ENCODE data around the gene STAC.

Gene STAC

DNA sequence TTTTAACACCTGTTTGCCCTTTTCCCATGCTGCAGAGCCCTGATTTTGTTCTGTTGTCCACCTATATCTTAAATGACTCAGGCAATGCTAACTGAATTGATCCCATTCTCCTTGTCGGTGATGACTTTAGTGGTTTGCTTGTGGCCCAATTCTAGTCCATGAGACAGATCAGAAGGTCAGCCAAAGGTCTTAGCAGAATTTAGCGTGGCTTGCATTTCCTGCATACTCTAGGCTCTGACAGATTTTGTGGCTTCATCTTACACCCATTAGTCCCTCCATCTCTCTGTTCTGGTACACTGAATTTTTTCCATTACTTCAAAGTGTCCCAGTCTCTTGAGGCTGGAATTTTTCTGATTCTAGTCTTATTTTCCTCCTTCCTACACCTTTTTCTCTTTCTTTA, 161.9 kb downstream of the STAC start:
- peak in 1 of 2 donors; percentile 50 for DNase-seq (ENCODE audit: low read depth in 2 of 2)
- no peak for TF ChIP-seq CTCF (IDR thresholded peaks at IDR 0.05; ENCODE audit: low read depth, low read length)
- H3K4me3 ChIP-seq (replicated peaks in 1 of 2; ENCODE audit: low read depth in 2 of 2, low read length in 2 of 2), result no peak overlapping the region

DNA sequence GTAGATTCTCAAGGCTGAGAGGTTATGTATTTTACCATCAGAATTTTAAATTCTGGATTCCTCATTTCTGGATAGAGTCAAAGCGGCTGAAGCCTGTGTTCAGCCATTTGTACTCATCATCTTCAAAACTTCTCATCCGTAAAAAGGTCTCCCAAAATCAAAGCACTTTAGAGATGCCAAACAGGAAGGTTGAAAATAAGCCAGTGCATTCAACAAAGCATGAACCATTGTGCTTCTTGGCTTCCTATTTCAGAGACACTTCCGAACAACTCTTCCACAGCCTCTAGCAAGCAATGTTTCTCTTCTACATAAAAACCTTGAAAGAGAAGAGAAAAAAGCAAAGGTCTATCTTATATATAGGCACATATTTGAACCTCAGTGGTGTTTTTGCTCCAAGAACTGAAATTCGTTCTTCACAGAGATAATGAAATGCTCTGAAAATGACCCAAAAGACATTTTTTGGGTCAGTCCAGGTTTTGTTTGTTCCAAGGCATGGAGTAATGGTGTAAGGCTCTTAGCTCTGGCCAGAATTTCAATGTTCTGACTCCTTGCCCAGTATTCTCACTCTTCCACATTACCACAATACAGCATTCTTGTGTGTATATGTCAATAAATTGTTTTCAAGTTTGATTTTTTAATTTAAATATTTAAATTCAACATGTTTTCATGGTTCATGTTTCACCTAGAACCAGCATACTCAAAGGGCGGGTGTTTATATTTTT, 163.1 kb downstream of the STAC start:
- H3K4me3 ChIP-seq (replicated peaks in 1 of 2; ENCODE audit: low read depth in 2 of 2, low read length in 2 of 2), result no peak overlapping the region
- TF ChIP-seq CTCF (IDR thresholded peaks at IDR 0.05; ENCODE audit: low read depth, low read length), result no peak
- peak in 1 of 2 donors; percentile 18 for DNase-seq (ENCODE audit: low read depth in 2 of 2)

- H3K4me3 ChIP-seq (replicated peaks in 1 of 2; ENCODE audit: low read depth in 2 of 2, low read length in 2 of 2), result no peak overlapping the region
- peak in 1 of 2 donors; percentile 16 for DNase-seq (ENCODE audit: low read depth in 2 of 2)
- no peak for TF ChIP-seq CTCF (IDR thresholded peaks at IDR 0.05; ENCODE audit: low read depth, low read length)
Observed at GRCh38 chr3:36546226-36546625, 165.9 kb downstream of the STAC start.

- H3K4me3 ChIP-seq (replicated peaks in 1 of 2; ENCODE audit: low read depth in 2 of 2, low read length in 2 of 2), result no peak overlapping the region
- DNase-seq (ENCODE audit: low read depth in 2 of 2), result no peak
- TF ChIP-seq CTCF (IDR thresholded peaks at IDR 0.05; ENCODE audit: low read depth, low read length), result no peak
Observed at GRCh38 chr3:36548712-36549111, 168.4 kb downstream of the STAC start.

DNA sequence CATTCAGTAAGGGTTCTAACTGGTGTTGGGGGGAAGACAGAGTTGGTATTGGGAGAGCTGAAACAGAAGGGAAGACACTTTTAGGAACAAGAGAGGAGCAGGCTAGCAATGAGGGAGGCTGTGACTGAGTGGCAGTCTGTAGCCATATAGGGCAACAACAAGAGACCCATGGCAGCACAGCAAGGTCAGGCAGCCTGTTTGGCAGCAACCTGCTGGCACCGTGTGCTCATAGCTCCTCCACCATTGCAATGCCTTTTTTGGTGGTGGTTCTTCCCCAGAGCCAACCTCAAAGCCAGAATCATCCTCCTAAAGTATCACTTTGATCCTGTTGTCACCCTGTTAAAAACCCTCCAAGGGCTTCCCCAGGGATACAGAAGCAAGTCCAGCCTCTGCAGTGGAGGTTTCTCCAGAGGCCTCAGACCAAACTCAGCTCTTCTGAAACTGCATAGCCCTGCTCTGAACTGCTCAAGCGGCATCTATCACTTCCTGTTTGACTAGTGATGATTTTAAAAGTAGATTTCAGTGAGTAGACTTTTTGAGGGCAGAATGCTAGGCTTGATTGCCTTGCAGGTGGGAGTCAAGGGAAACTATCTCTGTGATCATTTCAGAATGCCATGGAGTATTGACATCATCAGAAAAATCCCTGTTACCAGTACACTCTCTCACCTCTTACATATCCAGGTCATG, 176.9 kb downstream of the STAC start:
- H3K4me3 ChIP-seq (replicated peaks in 1 of 2; ENCODE audit: low read depth in 2 of 2, low read length in 2 of 2), result no peak overlapping the region
- no peak for DNase-seq (ENCODE audit: low read depth in 2 of 2)
- no peak for TF ChIP-seq CTCF (IDR thresholded peaks at IDR 0.05; ENCODE audit: low read depth, low read length)

GRCh38 chr3:36557708-36558421, 177.6 kb downstream of the STAC start:
- no peak for TF ChIP-seq CTCF (IDR thresholded peaks at IDR 0.05; ENCODE audit: low read depth, low read length)
- no peak overlapping the region for H3K4me3 ChIP-seq (replicated peaks in 1 of 2; ENCODE audit: low read depth in 2 of 2, low read length in 2 of 2)
- DNase-seq (ENCODE audit: low read depth in 2 of 2), result no peak

All from cardiac fibroblast (primary cell).